ENCODE measurements around the gene C9orf152. TPM values are rescaled to one million over a fixed set of nuclear protein-coding genes. Genes with fewer than 3 reads are reported as not detected.

C9orf152 gene
- total RNA-seq, 1 experiment from 2014 or later, result not detected

Other genes starting within 250 kb of the C9orf152 start
- 1,180 and 1,237 TPM in 2 replicates for gene TXN, start 48.3 kb upstream of the C9orf152 start, total RNA-seq (2014; rRNA removed; shearing (Covaris generic))
- not detected in 2 replicates for gene TXNDC8, start 129.7 kb upstream of the C9orf152 start, total RNA-seq (2014; rRNA removed; shearing (Covaris generic))